Midbrain (tissue), 1 donor: ENCODE measurements around the gene KCNC3.

Experiments
- DNase-seq: peaks from one replicate; lab custom pipeline; 2025; lab: John Stamatoyannopoulos, UW

KCNC3 gene

DNA sequence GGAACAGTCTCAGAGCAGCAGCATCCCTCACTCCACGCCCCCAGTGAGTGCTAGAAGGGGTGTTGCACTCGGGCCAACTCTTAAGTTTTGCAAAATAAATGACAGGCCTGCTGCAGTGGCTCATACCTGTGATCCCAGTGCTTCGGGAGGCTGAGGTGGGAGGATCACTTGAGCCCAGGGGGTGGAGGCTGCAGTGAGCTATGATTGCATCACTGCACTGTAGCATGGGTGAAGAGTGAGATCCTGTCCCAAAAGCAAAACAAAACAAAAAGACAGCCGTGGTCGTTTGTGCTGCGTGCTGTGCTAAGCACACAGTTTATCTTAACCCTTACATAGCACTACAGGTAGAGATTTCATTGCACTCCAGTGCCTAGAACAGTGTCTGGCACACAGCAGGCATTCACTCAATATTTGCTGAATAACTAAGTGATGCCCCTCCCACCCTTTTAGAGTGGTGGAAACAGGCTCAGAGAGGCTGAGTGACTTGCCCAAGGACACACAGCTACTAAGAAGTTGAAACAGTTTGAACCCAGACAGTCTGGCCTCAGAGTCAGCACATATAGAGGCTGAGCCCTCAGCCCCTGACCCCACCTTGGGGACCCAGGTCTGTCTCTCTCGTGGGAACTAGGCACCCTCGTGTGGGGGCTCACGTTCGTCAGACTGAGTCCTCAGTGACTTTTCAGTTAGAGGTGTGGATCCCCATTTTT lies 18.3 kb downstream of the KCNC3 start:
- DNase-seq: no peak

- no peak for DNase-seq
These were observed 19.6 kb downstream of the KCNC3 start for GRCh38 chr19:50309396-50310125.

DNA sequence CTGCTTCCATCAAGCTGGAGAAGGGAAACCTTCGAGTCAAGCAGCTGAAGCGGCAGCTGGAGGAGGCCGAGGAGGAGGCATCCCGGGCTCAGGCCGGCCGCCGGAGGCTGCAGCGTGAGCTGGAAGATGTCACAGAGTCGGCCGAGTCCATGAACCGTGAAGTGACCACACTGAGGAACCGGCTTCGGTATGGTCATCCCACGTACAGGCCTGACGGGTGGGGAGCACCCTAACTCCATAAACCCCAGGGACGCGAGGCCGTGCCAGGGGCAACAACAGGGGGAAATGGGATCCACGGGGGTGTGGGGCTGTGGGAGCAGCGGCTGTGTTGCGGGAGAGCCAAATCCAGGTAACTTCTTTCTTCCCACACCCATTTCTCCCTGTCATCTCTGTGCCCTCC lies 20.2 kb downstream of the KCNC3 start:
- DNase-seq: no peak

DNA sequence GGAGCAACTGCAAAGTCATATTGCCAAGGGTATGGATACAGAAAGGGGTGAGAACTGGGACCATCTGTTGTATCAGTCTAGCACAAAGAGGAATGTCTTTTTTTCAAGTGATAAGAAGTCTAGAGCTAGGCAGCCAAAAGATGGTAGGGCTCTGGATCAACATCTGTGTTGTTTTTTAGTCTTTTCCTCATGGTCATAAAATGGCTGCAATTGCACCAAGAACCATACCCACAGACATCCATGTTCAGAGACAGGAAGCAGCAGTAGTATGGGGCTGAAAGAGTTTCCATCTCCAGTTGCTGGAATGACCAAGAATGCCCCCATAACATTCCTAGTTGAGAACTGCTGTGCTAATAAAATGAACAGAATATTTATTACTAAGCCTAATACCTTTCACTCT lies 25.6 kb downstream of the KCNC3 start:
- no peak for DNase-seq

- no peak for DNase-seq
These were observed 27.6 kb downstream of the KCNC3 start for GRCh38 chr19:50301607-50301971.

GRCh38 chr19:50300814-50301606 lies 28.2 kb downstream of the KCNC3 start:
- no peak for DNase-seq

GRCh38 chr19:50300051-50300450 lies 29.1 kb downstream of the KCNC3 start:
- DNase-seq: no peak

DNA sequence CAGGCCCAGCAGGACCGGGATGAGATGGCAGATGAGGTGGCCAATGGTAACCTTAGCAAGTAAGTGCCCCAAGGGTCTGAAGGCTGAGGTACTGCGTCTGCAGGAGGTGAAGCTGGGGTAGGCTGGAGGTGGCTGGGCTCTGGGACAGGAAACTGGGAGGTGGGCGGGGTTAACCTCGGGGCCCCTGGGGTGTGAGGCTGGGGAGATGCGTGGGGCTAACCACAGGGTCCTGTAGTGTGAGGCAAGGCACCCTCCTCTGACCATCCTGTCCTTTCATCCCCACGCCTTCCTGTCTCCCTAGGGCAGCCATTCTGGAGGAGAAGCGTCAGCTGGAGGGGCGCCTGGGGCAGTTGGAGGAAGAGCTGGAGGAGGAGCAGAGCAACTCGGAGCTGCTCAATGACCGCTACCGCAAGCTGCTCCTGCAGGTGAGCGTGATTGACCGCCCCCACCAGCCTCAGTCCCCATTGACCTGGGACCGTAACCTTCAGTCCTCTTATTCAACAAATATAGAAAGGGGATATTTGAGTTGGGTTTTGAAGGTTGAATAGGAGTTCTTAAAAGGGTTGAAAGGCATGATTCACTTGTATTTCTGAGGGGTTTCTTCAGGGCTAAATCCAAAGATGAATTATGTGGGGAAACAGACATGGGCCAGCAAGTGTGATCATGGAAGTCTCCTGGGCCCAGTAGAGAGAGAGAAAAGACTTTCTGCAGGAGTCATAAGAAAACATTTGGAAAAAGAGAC lies 35.7 kb downstream of the KCNC3 start:
- DNase-seq: no peak

DNA sequence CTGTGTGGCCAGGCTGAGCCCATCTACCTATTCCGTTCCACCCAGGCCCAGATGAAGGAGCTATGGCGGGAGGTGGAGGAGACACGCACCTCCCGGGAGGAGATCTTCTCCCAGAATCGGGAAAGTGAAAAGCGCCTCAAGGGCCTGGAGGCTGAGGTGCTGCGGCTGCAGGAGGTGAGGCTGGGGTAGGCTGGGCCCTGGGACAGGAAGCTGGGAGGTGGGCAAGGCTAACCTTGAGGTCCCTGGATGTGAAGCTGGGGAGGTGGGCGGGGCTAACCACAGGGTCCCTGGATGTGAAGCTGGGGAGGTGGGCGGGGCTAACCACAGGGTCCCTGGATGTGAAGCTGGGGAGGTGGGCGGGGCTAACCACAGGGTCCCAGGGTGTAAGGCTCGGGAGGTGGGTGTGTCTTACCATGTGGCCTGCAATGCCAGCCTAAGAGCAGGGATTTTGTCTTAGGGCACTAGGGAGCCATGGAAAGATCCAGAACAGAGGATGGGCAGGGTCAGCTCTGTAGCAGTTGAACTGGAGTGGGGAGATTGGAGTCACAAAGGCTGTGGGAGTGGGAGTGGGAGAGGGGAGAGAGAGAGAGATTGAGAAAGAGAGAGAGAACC lies 36.9 kb downstream of the KCNC3 start:
- no peak for DNase-seq

DNA sequence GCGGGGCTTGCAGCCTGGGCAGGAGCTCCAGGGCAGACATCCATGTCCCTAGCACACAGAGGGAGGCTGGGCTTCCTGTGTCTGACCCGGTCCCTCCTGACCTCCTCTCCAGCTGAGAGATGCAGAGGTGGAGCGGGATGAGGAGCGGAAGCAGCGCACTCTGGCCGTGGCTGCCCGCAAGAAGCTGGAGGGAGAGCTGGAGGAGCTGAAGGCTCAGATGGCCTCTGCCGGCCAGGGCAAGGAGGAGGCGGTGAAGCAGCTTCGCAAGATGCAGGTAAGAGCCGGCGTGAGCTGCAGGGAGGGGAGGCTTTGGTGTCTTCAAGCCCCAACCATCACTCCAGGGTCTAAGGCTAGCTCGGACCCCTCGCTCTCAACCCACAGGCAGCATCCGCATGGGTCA lies 38.4 kb downstream of the KCNC3 start:
- no peak for DNase-seq

- no peak for DNase-seq
These were observed 39.2 kb downstream of the KCNC3 start for GRCh38 chr19:50290011-50290410.

- DNase-seq: no peak
These were observed 40.2 kb downstream of the KCNC3 start for GRCh38 chr19:50288954-50289353.

DNA sequence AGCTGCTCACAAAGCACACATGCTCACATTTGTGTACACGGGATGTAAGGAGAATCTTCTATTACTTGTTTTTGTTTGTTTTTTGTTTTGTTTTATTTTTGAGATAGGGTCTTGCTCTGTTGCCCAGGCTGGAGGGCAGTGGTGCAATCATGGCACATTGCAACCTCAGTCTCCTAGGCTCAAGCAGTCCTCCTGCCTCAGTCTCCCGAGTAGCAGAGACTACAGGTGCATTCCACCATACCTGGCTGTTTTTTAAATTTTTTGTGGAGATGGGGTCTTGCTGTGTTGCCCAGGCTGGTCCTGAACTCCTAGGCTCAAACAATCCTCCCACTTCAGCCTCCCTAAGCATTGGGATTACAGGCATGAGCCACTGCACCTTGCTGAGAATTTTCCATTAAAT lies 41.8 kb downstream of the KCNC3 start:
- DNase-seq: no peak

DNA sequence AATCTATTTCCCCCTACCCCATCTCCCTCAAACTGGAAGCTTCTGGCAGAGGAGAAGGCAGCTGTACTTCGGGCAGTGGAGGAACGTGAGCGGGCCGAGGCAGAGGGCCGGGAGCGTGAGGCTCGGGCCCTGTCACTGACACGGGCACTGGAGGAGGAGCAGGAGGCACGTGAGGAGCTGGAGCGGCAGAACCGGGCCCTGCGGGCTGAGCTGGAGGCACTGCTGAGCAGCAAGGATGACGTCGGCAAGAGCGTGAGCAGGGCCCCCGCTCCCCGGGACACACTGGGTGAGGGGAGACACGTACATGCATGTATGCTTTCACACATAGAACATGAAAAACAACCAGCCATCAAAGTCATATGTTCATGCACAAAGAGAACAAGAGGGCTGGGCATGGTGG lies 42.7 kb downstream of the KCNC3 start:
- DNase-seq: no peak

GRCh38 chr19:50285833-50286232 lies 43.3 kb downstream of the KCNC3 start:
- DNase-seq: no peak

DNA sequence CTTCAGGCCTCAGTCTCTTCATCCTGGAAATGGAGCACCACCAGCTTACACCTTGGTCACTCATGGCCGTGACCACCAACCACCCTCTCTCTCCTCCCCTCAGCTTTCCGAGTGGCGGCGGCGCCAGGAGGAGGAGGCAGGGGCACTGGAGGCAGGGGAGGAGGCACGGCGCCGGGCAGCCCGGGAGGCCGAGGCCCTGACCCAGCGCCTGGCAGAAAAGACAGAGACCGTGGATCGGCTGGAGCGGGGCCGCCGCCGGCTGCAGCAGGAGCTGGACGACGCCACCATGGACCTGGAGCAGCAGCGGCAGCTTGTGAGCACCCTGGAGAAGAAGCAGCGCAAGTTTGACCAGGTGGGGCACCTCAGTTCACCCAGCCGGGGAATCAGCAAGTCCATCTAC lies 47.7 kb downstream of the KCNC3 start:
- no peak for DNase-seq

- no peak for DNase-seq
These were observed 48.2 kb downstream of the KCNC3 start for GRCh38 chr19:50280983-50281382.

GRCh38 chr19:50280074-50280473 lies 49.1 kb downstream of the KCNC3 start:
- no peak for DNase-seq

GRCh38 chr19:50277966-50278580 lies 51.1 kb downstream of the KCNC3 start:
- no peak for DNase-seq

GRCh38 chr19:50276370-50277063 lies 52.7 kb downstream of the KCNC3 start:
- DNase-seq: no peak
